Endothelial cell of umbilical vein (primary cell): Measurements from ENCODE around the gene SFTA2.

Experiments
- CTCF ChIP-seq, 2 donors: IDR thresholded peaks; 1 replicate in 1 of 2; 2 replicates in 1 of 2; pipeline ENCODE4 v1.5.1; 2011; ENCODE audit warnings: low read length in 2 of 2, mild to moderate bottlenecking in 2 of 2, moderate library complexity in 2 of 2, control low read depth in 1 of 2, inconsistent platforms in 1 of 2, low read depth in 1 of 2; ENCODE audit not compliant: insufficient read depth in 1 of 2; ENCODE audit errors: extremely low read depth in 1 of 2
- EZH2 ChIP-seq: IDR thresholded peaks from 2 replicates; pipeline ENCODE4 v1.6.1; 2012; ENCODE audit warnings: borderline replicate concordance, low read depth, mild to moderate bottlenecking, moderate library complexity, low read length, inconsistent platforms; ENCODE audit not compliant: severe bottlenecking
- POLR2AphosphoS5 ChIP-seq: IDR thresholded peaks from 2 replicates; pipeline ENCODE4 v1.6.1; 2012; ENCODE audit warnings: low read depth, mild to moderate bottlenecking, control low read depth, low read length, moderate library complexity; ENCODE audit not compliant: insufficient read depth

GRCh38 chr6:30930506-30930905 lies 1.5 kb downstream of the SFTA2 start:
- TF ChIP-seq POLR2AphosphoS5 (no peak), CTCF (IDR thresholded peaks at IDR 0.05; ENCODE audit: extremely low read depth in 1 of 2, insufficient read depth in 1 of 2, low read depth in 1 of 2, low read length in 2 of 2) (no peak), EZH2 (no peak)
